ENCODE data around the gene TMEM120A. TPM values are rescaled to one million over a fixed set of nuclear protein-coding genes. Genes with fewer than 3 reads are reported as not detected.

TMEM120A gene
- polyA plus RNA-seq, 4 donors = 26.0 to 56.8 (median 49.7) TPM

- no peak for DNase-seq (ENCODE audit: low read depth in 4 of 4, low spot score in 3 of 4)
Measured at GRCh38 chr7:75995996-75996395, 1.6 kb upstream of the TMEM120A start.

- no peak for DNase-seq (ENCODE audit: low read depth in 4 of 4, low spot score in 3 of 4)
Measured at GRCh38 chr7:75995052-75995471, 667 bp upstream of the TMEM120A start.

- DNase-seq (ENCODE audit: low read depth in 4 of 4, low spot score in 3 of 4) = no peak
Measured at GRCh38 chr7:75993689-75994387, 557 bp downstream of the TMEM120A start.

- no peak for DNase-seq (ENCODE audit: low read depth in 4 of 4, low spot score in 3 of 4)
Measured at GRCh38 chr7:75992083-75992755, 2.2 kb downstream of the TMEM120A start.

GRCh38 chr7:75991531-75992082, 2.8 kb downstream of the TMEM120A start:
- DNase-seq (ENCODE audit: low read depth in 4 of 4, low spot score in 3 of 4) = no peak

- no peak for DNase-seq (ENCODE audit: low read depth in 4 of 4, low spot score in 3 of 4)
Measured at GRCh38 chr7:75989500-75990388, 4.7 kb downstream of the TMEM120A start.

- DNase-seq (ENCODE audit: low read depth in 4 of 4, low spot score in 3 of 4) = no peak
Measured at GRCh38 chr7:75988568-75989499, 5.6 kb downstream of the TMEM120A start.

- no peak for DNase-seq (ENCODE audit: low read depth in 4 of 4, low spot score in 3 of 4)
Measured at GRCh38 chr7:75987805-75988567, 6.4 kb downstream of the TMEM120A start.

- DNase-seq (ENCODE audit: low read depth in 4 of 4, low spot score in 3 of 4) = no peak
Measured at GRCh38 chr7:75987026-75987804, 7.2 kb downstream of the TMEM120A start.

GRCh38 chr7:75986147-75986781, 8.1 kb downstream of the TMEM120A start:
- no peak for DNase-seq (ENCODE audit: low read depth in 4 of 4, low spot score in 3 of 4)

GRCh38 chr7:75985518-75986146, 8.8 kb downstream of the TMEM120A start:
- DNase-seq (ENCODE audit: low read depth in 4 of 4, low spot score in 3 of 4) = no peak

- DNase-seq (ENCODE audit: low read depth in 4 of 4, low spot score in 3 of 4) = no peak
Measured at GRCh38 chr7:75985009-75985517, 9.3 kb downstream of the TMEM120A start.

- no peak for DNase-seq (ENCODE audit: low read depth in 4 of 4, low spot score in 3 of 4)
Measured at GRCh38 chr7:75984130-75985008, 10.0 kb downstream of the TMEM120A start.

GRCh38 chr7:75983471-75984129, 10.8 kb downstream of the TMEM120A start:
- DNase-seq (ENCODE audit: low read depth in 4 of 4, low spot score in 3 of 4) = no peak

GRCh38 chr7:75982306-75983064, 11.9 kb downstream of the TMEM120A start:
- no peak for DNase-seq (ENCODE audit: low read depth in 4 of 4, low spot score in 3 of 4)
